ENCODE measurements around the gene ZNF689.

The ZNF689 gene

GRCh38 chr16:30569746-30570635 lies 40.2 kb downstream of the ZNF689 start:
- DNase-seq (ENCODE audit: low read depth in 2 of 2), result no peak
- H3K4me3 ChIP-seq (replicated peaks in 1 of 2; ENCODE audit: low read depth in 2 of 2, low read length in 2 of 2), result no peak overlapping the region
- TF ChIP-seq, protein P1, sequence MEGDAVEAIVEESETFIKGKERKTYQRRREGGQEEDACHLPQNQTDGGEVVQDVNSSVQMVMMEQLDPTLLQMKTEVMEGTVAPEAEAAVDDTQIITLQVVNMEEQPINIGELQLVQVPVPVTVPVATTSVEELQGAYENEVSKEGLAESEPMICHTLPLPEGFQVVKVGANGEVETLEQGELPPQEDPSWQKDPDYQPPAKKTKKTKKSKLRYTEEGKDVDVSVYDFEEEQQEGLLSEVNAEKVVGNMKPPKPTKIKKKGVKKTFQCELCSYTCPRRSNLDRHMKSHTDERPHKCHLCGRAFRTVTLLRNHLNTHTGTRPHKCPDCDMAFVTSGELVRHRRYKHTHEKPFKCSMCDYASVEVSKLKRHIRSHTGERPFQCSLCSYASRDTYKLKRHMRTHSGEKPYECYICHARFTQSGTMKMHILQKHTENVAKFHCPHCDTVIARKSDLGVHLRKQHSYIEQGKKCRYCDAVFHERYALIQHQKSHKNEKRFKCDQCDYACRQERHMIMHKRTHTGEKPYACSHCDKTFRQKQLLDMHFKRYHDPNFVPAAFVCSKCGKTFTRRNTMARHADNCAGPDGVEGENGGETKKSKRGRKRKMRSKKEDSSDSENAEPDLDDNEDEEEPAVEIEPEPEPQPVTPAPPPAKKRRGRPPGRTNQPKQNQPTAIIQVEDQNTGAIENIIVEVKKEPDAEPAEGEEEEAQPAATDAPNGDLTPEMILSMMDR (IDR thresholded peaks at IDR 0.05; ENCODE audit: low read depth, low read length), result no peak

DNA sequence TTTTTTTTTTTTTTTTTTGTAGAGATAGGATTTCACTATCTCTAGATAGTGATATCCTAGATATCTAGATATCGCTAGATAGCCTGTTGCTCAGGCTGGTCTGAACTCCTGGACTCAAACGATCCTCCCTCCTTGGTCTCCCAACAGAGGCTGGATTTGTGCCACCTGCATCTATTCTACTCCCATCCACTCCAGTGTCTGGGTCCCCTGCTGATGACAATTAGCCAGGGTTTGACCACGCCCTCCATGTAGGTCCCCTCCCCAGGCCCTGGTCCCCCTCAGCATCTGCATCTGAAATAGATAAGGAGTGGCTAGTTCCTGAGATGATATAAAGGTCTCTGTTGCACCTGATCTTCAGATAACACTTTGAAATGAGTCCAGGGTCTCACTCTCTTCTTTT lies 40.9 kb downstream of the ZNF689 start:
- TF ChIP-seq, protein P1 (IDR thresholded peaks at IDR 0.05; ENCODE audit: low read depth, low read length), result no peak
- H3K4me3 ChIP-seq (replicated peaks in 1 of 2; ENCODE audit: low read depth in 2 of 2, low read length in 2 of 2), result no peak overlapping the region
- DNase-seq (ENCODE audit: low read depth in 2 of 2), result no peak

- no peak overlapping the region for H3K4me3 ChIP-seq (replicated peaks in 1 of 2; ENCODE audit: low read depth in 2 of 2, low read length in 2 of 2)
- peak; percentile 88 to 95 for DNase-seq (ENCODE audit: low read depth in 2 of 2)
- TF ChIP-seq, protein P1 (IDR thresholded peaks at IDR 0.05; ENCODE audit: low read depth, low read length), result no peak
These were observed 42.1 kb downstream of the ZNF689 start for GRCh38 chr16:30567991-30568638.

DNA sequence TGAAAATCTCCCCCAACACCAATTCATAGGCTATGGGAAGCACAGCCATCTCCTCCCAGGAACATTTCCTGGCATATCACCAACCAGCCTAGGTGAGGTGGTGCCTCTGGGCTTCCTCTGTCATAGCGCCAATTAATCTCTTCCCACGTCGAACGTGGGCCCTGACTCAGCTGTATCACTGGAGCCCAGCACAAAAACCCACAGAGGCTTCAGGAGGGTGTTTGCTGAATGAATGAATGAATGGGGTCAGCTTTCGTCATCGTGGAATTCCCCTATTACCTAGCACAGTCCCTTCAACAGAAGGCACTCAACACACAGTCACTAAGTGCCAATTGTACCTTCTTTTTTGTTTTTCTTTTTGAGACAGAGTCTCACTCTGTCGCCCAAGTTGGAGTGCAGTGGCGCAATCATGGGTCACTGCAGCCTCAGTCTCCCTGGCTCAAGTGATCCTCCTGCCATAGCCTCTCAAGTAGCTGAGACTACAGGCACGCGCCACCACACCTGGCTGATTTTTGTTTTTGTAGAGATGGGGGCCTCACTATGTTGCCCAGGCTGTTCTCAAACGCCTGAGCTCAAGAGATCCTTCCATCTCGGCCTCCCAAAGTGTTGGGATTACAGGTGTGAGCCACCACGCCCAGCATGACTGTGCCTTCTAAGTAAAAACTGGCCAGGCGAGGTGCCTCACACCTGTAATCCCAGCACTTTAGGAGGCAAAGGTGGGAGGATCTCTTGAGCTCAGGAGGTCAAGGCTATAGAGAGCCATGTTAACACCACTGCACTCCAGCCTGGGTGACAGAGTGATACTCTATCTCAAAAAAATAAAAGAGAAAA lies 42.8 kb downstream of the ZNF689 start:
- DNase-seq (ENCODE audit: low read depth in 2 of 2), result peak in 1 of 2 donors; percentile 70
- TF ChIP-seq, protein P1 (IDR thresholded peaks at IDR 0.05; ENCODE audit: low read depth, low read length), result no peak
- H3K4me3 ChIP-seq (replicated peaks in 1 of 2; ENCODE audit: low read depth in 2 of 2, low read length in 2 of 2), result no peak overlapping the region

DNA sequence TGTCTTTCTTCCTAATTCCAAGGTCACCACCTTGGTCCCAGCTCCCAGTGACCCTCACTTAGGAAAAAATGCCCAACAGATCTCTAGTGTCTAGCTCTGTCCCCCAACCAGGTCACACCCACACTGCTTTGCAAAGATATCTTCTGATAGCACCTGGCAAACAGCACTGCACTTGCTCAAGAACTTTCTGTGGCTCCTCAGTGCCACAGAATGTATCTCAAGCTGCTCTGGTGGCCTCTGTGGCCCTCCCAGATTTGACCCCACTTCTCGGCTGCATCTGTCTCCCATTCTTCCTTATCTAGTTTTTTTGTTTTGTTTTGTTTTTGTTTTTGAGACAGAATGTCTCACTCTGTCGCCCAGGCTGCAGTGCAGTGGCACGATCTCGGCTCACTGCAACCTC lies 43.7 kb downstream of the ZNF689 start:
- DNase-seq (ENCODE audit: low read depth in 2 of 2), result no peak
- no peak overlapping the region for H3K4me3 ChIP-seq (replicated peaks in 1 of 2; ENCODE audit: low read depth in 2 of 2, low read length in 2 of 2)
- TF ChIP-seq, protein P1 (IDR thresholded peaks at IDR 0.05; ENCODE audit: low read depth, low read length), result no peak

GRCh38 chr16:30565984-30566383 lies 44.2 kb downstream of the ZNF689 start:
- no peak overlapping the region for H3K4me3 ChIP-seq (replicated peaks in 1 of 2; ENCODE audit: low read depth in 2 of 2, low read length in 2 of 2)
- no peak for DNase-seq (ENCODE audit: low read depth in 2 of 2)
- TF ChIP-seq, protein P1 (IDR thresholded peaks at IDR 0.05; ENCODE audit: low read depth, low read length), result no peak

Data from cardiac fibroblast (primary cell).